ENCODE data around the gene PHLDA2.

Gene PHLDA2

DNA sequence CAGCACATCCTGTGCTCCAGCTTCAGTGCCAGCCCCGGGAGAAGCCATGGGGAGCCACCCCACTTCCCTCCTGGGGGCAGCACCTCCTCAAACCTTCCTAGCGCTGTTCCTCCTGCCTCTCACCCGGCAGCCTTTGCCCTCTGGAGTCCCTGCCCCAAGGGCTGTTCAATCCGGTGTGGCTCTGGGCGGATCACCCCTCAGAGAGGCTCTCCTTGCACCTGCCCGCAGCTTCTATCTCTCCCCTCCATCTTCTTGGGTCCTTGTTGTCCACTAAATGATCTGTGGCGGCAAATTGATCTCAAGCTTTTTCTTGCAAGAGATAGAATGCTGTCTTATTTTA lies 25.6 kb downstream of the PHLDA2 start:
- Histone ChIP-seq H3K36me3 (peaks cover 6% of the 10 kb centered on the region), H3K27ac (no peak overlapping the region), H3K4me1 (ENCODE audit: control insufficient read depth in 1 of 2, insufficient read depth in 1 of 2, low read depth in 1 of 2, low read length in 1 of 2) (peaks cover 42% of the 10 kb centered on the region in 2 experiments), H3K4me3 (ENCODE audit: low read depth in 1 of 2, low read length in 1 of 2) (no peak overlapping the region), H3K9me3 (no peaks in the 10 kb centered on the region), H3K27me3 (peaks cover 9% of the 10 kb centered on the region)
- TF ChIP-seq CTCF (IDR thresholded peaks at IDR 0.05) = no peak

- no peak for TF ChIP-seq CTCF (IDR thresholded peaks at IDR 0.05)
- no peaks in the 10 kb centered on the region for H3K9me3 ChIP-seq
- peaks cover 3% of the 10 kb centered on the region for H3K27me3 ChIP-seq
- peaks cover 48% of the 10 kb centered on the region in 2 experiments for H3K4me1 ChIP-seq (ENCODE audit: control insufficient read depth in 1 of 2, insufficient read depth in 1 of 2, low read depth in 1 of 2, low read length in 1 of 2)
- H3K4me3 ChIP-seq (ENCODE audit: low read depth in 1 of 2, low read length in 1 of 2) = peak overlapping the region; percentile 67 to 95
- H3K27ac ChIP-seq = peak overlapping the region; percentile 99
- peaks cover under 1% of the 10 kb centered on the region for H3K36me3 ChIP-seq
These were observed 26.2 kb downstream of the PHLDA2 start for GRCh38 chr11:2902784-2903671.

DNA sequence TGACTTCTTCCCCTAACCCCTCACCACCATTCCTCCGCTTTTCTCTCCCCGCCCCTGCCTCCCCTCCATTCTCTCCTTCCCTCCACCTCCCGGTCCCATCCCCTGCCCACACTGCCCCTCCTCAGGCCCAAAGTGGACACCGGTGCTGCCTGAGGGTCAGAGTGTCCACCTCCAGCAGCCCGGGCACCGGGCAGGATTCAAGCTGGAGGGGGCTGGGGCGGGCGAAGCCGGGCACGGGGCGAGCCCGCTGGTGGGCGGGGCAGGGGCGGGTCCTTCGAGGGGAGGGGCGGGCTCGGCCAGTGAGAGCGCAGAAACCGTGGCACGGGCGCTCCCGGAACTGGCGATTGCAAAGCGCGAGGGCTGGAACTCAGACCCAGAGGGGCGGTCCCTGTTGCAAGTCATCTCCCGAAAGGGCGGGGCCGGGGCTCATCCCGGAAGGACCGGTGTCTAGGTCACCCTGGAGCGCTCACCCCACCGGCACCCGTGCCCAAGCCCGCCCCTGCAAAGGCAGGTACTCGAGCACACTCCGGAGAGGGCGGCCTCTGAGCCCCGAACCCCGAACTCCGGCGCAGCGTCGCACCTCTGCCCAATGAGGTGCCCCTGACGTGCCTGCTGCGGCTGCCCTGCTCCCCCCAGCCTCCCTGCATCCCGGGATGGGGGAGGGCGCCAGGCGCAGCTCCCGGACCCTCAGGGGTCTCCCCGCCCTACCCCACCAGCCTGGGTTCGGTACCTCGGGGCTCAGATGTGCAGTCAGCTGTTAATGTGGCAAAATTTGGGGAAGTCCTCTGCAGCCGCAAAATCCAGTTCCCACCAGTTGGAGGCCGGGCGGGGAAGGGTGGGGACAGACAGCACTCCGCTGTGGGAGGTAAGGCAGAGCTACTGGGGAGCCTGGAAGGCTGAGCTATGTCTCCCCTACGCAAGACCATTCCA lies 27.1 kb downstream of the PHLDA2 start:
- Histone ChIP-seq H3K4me3 (ENCODE audit: low read depth in 1 of 2, low read length in 1 of 2) (peak overlapping the region; percentile 67 to 95), H3K4me1 (ENCODE audit: control insufficient read depth in 1 of 2, insufficient read depth in 1 of 2, low read depth in 1 of 2, low read length in 1 of 2) (peaks cover 52 to 57% of the 10 kb centered on the region in 2 experiments), H3K9me3 (no peaks in the 10 kb centered on the region), H3K27me3 (peaks cover 3% of the 10 kb centered on the region), H3K27ac (peak overlapping the region; percentile 99), H3K36me3 (no peaks in the 10 kb centered on the region)
- peak; percentile 52 for TF ChIP-seq CTCF (IDR thresholded peaks at IDR 0.05)

DNA sequence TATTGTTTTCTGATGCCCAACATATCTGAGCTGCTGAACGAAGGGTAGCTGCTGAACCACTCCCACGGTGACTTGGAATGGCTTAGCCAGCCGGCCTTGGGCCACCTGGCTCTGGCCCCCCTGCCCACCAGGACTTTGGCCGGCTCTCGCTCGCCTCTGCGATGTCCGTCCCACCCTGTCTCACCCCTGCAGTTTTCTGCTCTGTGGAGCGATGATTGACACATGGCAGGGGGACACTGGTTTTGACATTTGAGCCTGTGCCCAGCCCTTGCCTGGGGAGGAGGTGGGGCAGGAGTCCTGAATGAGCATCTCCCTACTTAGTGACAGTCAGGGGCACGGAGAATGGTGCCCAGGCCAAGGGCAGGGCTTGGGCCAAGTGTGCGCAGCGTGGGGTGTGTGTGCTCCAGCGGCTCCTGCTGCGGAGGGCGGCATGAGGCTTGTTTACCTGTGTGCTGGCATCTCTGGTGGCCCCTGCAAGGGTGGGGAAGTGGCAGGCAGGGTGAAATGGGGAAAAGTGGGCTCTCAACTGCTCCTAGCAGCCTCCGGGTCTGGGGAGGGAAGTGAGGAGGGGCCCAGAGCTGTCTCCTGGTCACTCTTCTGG lies 27.9 kb downstream of the PHLDA2 start:
- Histone ChIP-seq H3K36me3 (no peaks in the 10 kb centered on the region), H3K9me3 (no peaks in the 10 kb centered on the region), H3K27me3 (peaks cover 3% of the 10 kb centered on the region), H3K27ac (peak overlapping the region; percentile 99), H3K4me1 (ENCODE audit: control insufficient read depth in 1 of 2, insufficient read depth in 1 of 2, low read depth in 1 of 2, low read length in 1 of 2) (peaks cover 52 to 57% of the 10 kb centered on the region in 2 experiments), H3K4me3 (ENCODE audit: low read depth in 1 of 2, low read length in 1 of 2) (peak overlapping the region; percentile 67 to 95)
- no peak for TF ChIP-seq CTCF (IDR thresholded peaks at IDR 0.05)

DNA sequence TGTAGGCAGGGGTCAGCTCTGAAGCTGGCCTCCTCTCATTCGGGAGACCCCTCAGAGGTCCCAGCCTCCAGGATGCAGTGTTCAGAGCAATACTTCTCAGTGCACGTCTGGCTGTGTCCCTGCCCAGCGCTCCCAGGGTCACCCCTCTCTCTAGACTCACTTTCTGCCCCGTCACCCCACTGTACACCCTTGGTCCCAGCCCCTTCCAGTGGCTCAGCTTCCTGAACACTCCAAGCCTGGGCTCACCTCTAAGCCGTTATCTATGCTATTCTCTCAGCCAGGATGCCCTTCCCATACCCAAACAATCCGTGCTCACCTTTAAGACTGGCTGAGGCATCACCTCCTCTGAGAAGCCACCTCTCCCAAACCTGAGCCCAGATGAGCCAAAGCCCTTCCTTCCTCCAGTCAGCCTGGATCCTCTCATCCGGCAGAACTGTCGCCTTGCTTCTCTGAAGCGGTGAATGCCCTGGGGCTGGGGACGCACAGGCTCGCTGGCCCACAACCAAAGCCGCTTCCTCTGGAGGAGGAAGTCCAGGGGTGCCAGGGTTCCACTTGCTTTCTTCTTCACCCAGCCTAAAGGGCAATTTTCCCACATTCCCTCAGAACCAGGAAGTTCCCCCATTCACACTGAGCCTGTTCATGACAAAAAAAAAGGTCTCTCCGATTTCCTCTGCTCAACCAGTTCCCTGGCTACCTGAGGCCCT lies 30.0 kb downstream of the PHLDA2 start:
- peak overlapping the region; percentile 43 to 47 for H3K4me3 ChIP-seq (ENCODE audit: low read depth in 1 of 2, low read length in 1 of 2)
- no peaks in the 10 kb centered on the region for H3K9me3 ChIP-seq
- H3K27me3 ChIP-seq = peaks cover 3% of the 10 kb centered on the region
- no peaks in the 10 kb centered on the region for H3K36me3 ChIP-seq
- peak overlapping the region; percentile 96 for H3K27ac ChIP-seq
- TF ChIP-seq CTCF (IDR thresholded peaks at IDR 0.05) = peak; percentile 20
- peaks cover 52 to 57% of the 10 kb centered on the region in 2 experiments for H3K4me1 ChIP-seq (ENCODE audit: control insufficient read depth in 1 of 2, insufficient read depth in 1 of 2, low read depth in 1 of 2, low read length in 1 of 2)

All from neutrophil (primary cell).